PC-3 (cell line): ENCODE results near the gene NADSYN1.

ENCODE experiments used
- EZH2 ChIP-seq: fragments of 300-600 bp; sonication (generic); IDR thresholded peaks from one replicate; pipeline ENCODE4 v1.6.1; 2017; ENCODE audit warnings: antibody characterized with exemption, mild to moderate bottlenecking, low read length; ENCODE audit not compliant: unreplicated experiment
- EZH2phosphoT487 ChIP-seq: fragments of 300-600 bp; sonication (generic); IDR thresholded peaks from 2 replicates; pipeline ENCODE4 v1.6.1; 2018; ENCODE audit warnings: mild to moderate bottlenecking, antibody characterized with exemption, low read length, borderline replicate concordance
- TF ChIP-seq, protein P1 (sequence below): fragments of 300-600 bp; sonication (generic); conservative IDR thresholded peaks from 2 replicates; pipeline ENCODE4 v1.5.1; 2017; ENCODE audit warnings: antibody characterized with exemption, low read depth, mild to moderate bottlenecking, low read length

GRCh38 chr11:71488681-71489270 is 35.8 kb downstream of the NADSYN1 start:
- TF ChIP-seq, protein P1, sequence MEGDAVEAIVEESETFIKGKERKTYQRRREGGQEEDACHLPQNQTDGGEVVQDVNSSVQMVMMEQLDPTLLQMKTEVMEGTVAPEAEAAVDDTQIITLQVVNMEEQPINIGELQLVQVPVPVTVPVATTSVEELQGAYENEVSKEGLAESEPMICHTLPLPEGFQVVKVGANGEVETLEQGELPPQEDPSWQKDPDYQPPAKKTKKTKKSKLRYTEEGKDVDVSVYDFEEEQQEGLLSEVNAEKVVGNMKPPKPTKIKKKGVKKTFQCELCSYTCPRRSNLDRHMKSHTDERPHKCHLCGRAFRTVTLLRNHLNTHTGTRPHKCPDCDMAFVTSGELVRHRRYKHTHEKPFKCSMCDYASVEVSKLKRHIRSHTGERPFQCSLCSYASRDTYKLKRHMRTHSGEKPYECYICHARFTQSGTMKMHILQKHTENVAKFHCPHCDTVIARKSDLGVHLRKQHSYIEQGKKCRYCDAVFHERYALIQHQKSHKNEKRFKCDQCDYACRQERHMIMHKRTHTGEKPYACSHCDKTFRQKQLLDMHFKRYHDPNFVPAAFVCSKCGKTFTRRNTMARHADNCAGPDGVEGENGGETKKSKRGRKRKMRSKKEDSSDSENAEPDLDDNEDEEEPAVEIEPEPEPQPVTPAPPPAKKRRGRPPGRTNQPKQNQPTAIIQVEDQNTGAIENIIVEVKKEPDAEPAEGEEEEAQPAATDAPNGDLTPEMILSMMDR, result no peak
- TF ChIP-seq EZH2 (no peak), EZH2phosphoT487 (no peak)
